GM12878 (cell line): ENCODE data around the gene AKAP1. TPM values are rescaled to one million over a fixed set of nuclear protein-coding genes. Genes with fewer than 3 reads are reported as not detected.

Experiments used
- ATAC-seq: fragments of 200-7000 bp; cut with Tn5 transposase; 3 replicates; pipeline ENCODE4 v1.9.1; 2020; ENCODE audit warnings: mild to moderate bottlenecking, moderate library complexity
- BruUV-seq: library from RNA; stranded (reverse); fragments of 400-500 nt; replicated peaks from 2 replicates; lab custom pipeline; 2021; lab: Mats Ljungman, UMichigan
- CTCF ChIA-PET: fragments of 300-600 bp; sonication (Branson Sonifier 250); formaldehyde crosslinking; extraction: SDS; loops from one replicate; lab custom pipeline; 2021; ENCODE audit warnings: inconsistent platforms; lab: Yijun Ruan, JAX
- POLR2A ChIA-PET: fragments of 350-600 bp; formaldehyde crosslinking; extraction: SDS; loops from one replicate; lab custom pipeline; 2021; ENCODE audit warnings: inconsistent platforms; lab: Charles Lee
- RAD21 ChIA-PET: fragments of 300-600 bp; sonication (Branson Sonifier 250); formaldehyde crosslinking; loops from one replicate; lab custom pipeline; 2023; ENCODE audit warnings: antibody characterized with exemption; ENCODE audit not compliant: unreplicated experiment; lab: Charles Lee
- SMC1A ChIA-PET: fragments of 300-600 bp; sonication (Branson Sonifier 250); formaldehyde crosslinking; loops from one replicate; lab custom pipeline; 2023; ENCODE audit not compliant: unreplicated experiment, uncharacterized antibody; lab: Charles Lee
- DNase-seq: peaks from one replicate; pipeline ENCODE4 v3.0.0-alpha.2; 2011; ENCODE audit warnings: low read depth, low spot score
- FAIRE-seq: peaks from 3 replicates; lab custom pipeline; 2011; peaks lifted over from hg19 to GRCh38; lab: Jason Lieb, UNC
- H2AFZ ChIP-seq: 2 replicates; pipeline ENCODE4 v1.6.0; 2011; ENCODE audit warnings: low read depth, low read length, control low read depth; ENCODE audit not compliant: control insufficient read depth
- H3K27ac ChIP-seq: 2 replicates; pipeline ENCODE4 v1.5.1; 2011; ENCODE audit warnings: control low read depth; ENCODE audit not compliant: control insufficient read depth, insufficient read depth
- H3K27me3 ChIP-seq, 2 experiments: replicated peaks in 1 of 2; 2 replicates each; pipeline versions ENCODE4 v1.6.0 to v1.6.1; 2011; ENCODE audit warnings: low read length in 1 of 2; ENCODE audit not compliant: control insufficient read depth in 2 of 2, insufficient read depth in 2 of 2
- H3K36me3 ChIP-seq, 2 experiments: 2 replicates each; pipeline ENCODE4 v1.5.1; 2011; ENCODE audit warnings: low read length in 1 of 2; ENCODE audit not compliant: control insufficient read depth in 2 of 2, insufficient read depth in 2 of 2
- H3K4me1 ChIP-seq: 2 replicates; pipeline ENCODE4 v1.6.1; 2011; ENCODE audit warnings: mild to moderate bottlenecking, low read length, moderate library complexity, mixed read lengths; ENCODE audit not compliant: control insufficient read depth, insufficient read depth
- H3K4me2 ChIP-seq: 2 replicates; pipeline ENCODE4 v1.6.0; 2011; ENCODE audit warnings: control low read depth; ENCODE audit not compliant: control insufficient read depth, insufficient read depth
- H3K4me3 ChIP-seq: fragments of 200-600 bp; sonication (generic); 2 replicates; pipeline ENCODE4 v1.5.1; 2016
- H3K79me2 ChIP-seq: 2 replicates; pipeline ENCODE4 v1.6.0; 2011; ENCODE audit warnings: low read length; ENCODE audit not compliant: control insufficient read depth, insufficient read depth
- H3K9ac ChIP-seq: 2 replicates; pipeline ENCODE4 v1.8.0; 2011; ENCODE audit warnings: low read length, control low read depth, mixed read lengths; ENCODE audit not compliant: control insufficient read depth, insufficient read depth
- H3K9me3 ChIP-seq: replicated peaks from 3 replicates; pipeline ENCODE4 v1.5.1; 2011; ENCODE audit warnings: mild to moderate bottlenecking, low read length; ENCODE audit not compliant: control insufficient read depth, insufficient read depth
- H4K20me1 ChIP-seq: 2 replicates; pipeline ENCODE4 v1.6.0; 2011; ENCODE audit not compliant: control insufficient read depth, insufficient read depth
- BCLAF1 ChIP-seq: fragments of 450-650 bp; IDR thresholded peaks from 2 replicates; pipeline ENCODE4 v1.6.1; 2017; ENCODE audit warnings: antibody characterized with exemption, mild to moderate bottlenecking, moderate library complexity
- FOXK2 ChIP-seq: fragments of 450-650 bp; IDR thresholded peaks from 2 replicates; pipeline ENCODE4 v1.6.1; 2017; ENCODE audit warnings: mild to moderate bottlenecking, moderate library complexity
- HDGF ChIP-seq: fragments of 450-650 bp; IDR thresholded peaks from 2 replicates; pipeline ENCODE4 v1.6.1; 2016; ENCODE audit warnings: antibody characterized with exemption
- IRF4 ChIP-seq: IDR thresholded peaks from 2 replicates; pipeline ENCODE4 v1.6.1; 2011; ENCODE audit warnings: low read depth, low read length
- KAT2A ChIP-seq: conservative IDR thresholded peaks from 2 replicates; pipeline ENCODE4 v1.6.1; 2011; ENCODE audit warnings: low read depth, low read length; ENCODE audit not compliant: control insufficient read depth
- NFYB ChIP-seq: IDR thresholded peaks from 2 replicates; pipeline ENCODE4 v1.6.1; 2011; ENCODE audit warnings: low read depth, mild to moderate bottlenecking, low read length, improper control_type of control experiment, moderate library complexity; ENCODE audit not compliant: insufficient read depth
- PKNOX1 ChIP-seq: fragments of 450-650 bp; IDR thresholded peaks from 2 replicates; pipeline ENCODE4 v1.6.1; 2016; ENCODE audit warnings: mild to moderate bottlenecking
- POLR2AphosphoS2 ChIP-seq: IDR thresholded peaks from 2 replicates; pipeline ENCODE4 v1.6.1; 2011; ENCODE audit warnings: low read depth, mild to moderate bottlenecking, low read length, improper control_type of control experiment, moderate library complexity
- SREBF1 ChIP-seq: IDR thresholded peaks from 2 replicates; pipeline ENCODE4 v1.6.1; 2012; ENCODE audit warnings: mild to moderate bottlenecking, low read length
- ZNF622 ChIP-seq: fragments of 450-650 bp; IDR thresholded peaks from 2 replicates; pipeline ENCODE4 v1.6.1; 2017; ENCODE audit warnings: mild to moderate bottlenecking, inconsistent platforms
- ZNF687 ChIP-seq: fragments of 450-650 bp; IDR thresholded peaks from 2 replicates; pipeline ENCODE4 v1.6.1; 2017; ENCODE audit warnings: mild to moderate bottlenecking, moderate library complexity
- WGBS: methylation state at CpG from one replicate; pipeline ENCODE4 v1.1.6; 2016; ENCODE audit warnings: low lambda C conversion rate; ENCODE audit not compliant: insufficient replicate concordance, insufficient coverage; ENCODE audit errors: missing lambda C conversion rate; 5-methylcytosine and 5-hydroxymethylcytosine counted together
- in situ Hi-C: fragments of 300-500 bp; cut with MboI; formaldehyde crosslinking; loops from 9 replicates; pipeline ENCODE4 v1.14.3; 2018; ENCODE audit warnings: mixed read lengths
- intact Hi-C: fragments of 100-400 bp; cut with micrococcal nuclease; formaldehyde crosslinking; loops from one replicate; pipeline ENCODE4 v1.14.2; 2022; ENCODE audit not compliant: unreplicated experiment
- polyA plus RNA-seq, 11 experiments: library from polyadenylated mRNA; depleted of rRNA in 4 of 11; unstranded in 6 of 11; stranded (reverse) in 5 of 11; fragments of >200 nt; fragmentation: Nextera tagmentation in 4 of 11; fragmentation: Illumina TruSeq in 1 of 11; extraction: Ambion mirVana in 4 of 11; extraction: Trizol in 1 of 11; gene quantifications; 1 replicate in 1 of 11; 2 replicates in 10 of 11; pipeline versions ENCODE4 v1.2.1 to v1.2.3, GENCODE V29; 2011 to 2016; ENCODE audit warnings: inconsistent platforms in 2 of 11, missing spikeins in 2 of 11, low read depth in 1 of 11
- total RNA-seq, 4 experiments: library from RNA; depleted of rRNA in 3 of 4; stranded (reverse); fragments of >200 nt in 3 of 4; fragmentation: Illumina TruSeq in 1 of 4; extraction: Trizol in 1 of 4; gene quantifications; 2 replicates each; pipeline versions ENCODE4 v1.2.1 to v1.2.3, GENCODE V29; 2013 to 2021

AKAP1 gene
- total and polyA plus RNA-seq, 10 of the 15 experiments (the other 5 are each of a cell fraction or from before 2014, with no cell fraction given), result 11.9 to 50.5 (median 38.1) TPM

- TF ChIP-seq BCLAF1, result no peak
- TF ChIP-seq, all 136 proteins: peak for 0
Observed at GRCh38 chr17:57164814-57165213, 79.8 kb downstream of the AKAP1 start (continued).

GRCh38 chr17:57165754-57166153, 80.7 kb downstream of the AKAP1 start:
- no peaks in the 10 kb centered on the region for H4K20me1 ChIP-seq
- H2AFZ ChIP-seq, result no peak overlapping the region
- no peaks in the 10 kb centered on the region for H3K36me3 ChIP-seq
- intact Hi-C loops (no loop called here), in situ Hi-C loops (no loop called here)
- no peak for FAIRE-seq
- no peak overlapping the region for H3K9ac ChIP-seq
- H3K79me2 ChIP-seq, result no peaks in the 10 kb centered on the region
- H3K4me3 ChIP-seq, result no peak overlapping the region
- BruUV-seq, result no TSS peak
- TF ChIP-seq ZNF687 (no peak), NFYB (no peak), KAT2A (no peak), FOXK2 (no peak), ZNF622 (no peak), IRF4 (no peak), POLR2AphosphoS2 (no peak), SREBF1 (no peak), PKNOX1 (no peak), HDGF (no peak)
- no peak for ATAC-seq
- no peak overlapping the region for H3K4me2 ChIP-seq
- 55% methylated on average over 3 of the region's 3 CpGs for WGBS
- ChIA-PET SMC1A (no interaction called here), POLR2A (no interaction called here), RAD21 (no interaction called here), CTCF (no interaction called here)
- H3K27me3 ChIP-seq, result no peaks in the 10 kb centered on the region
- H3K9me3 ChIP-seq, result peaks cover 2% of the 10 kb centered on the region; the same call in 2 of the 3 replicates
- no peak for DNase-seq
- no peak overlapping the region for H3K27ac ChIP-seq
- H3K4me1 ChIP-seq, result no peaks in the 10 kb centered on the region
